Mucosa of rectum (tissue), 2 donors: Measurements from ENCODE around the gene EBF3.

Experiments
- H3K27ac ChIP-seq, 2 donors: one replicate each; pipeline ENCODE4 v1.7.0; 2013; ENCODE audit warnings: inconsistent platforms in 2 of 2, low read depth in 2 of 2, low read length in 2 of 2
- H3K27me3 ChIP-seq, 2 donors: one replicate each; pipeline ENCODE4 v1.7.0; 2013; ENCODE audit warnings: low read length in 2 of 2; ENCODE audit not compliant: control insufficient read depth in 2 of 2, insufficient read depth in 2 of 2
- H3K36me3 ChIP-seq, 2 donors: one replicate each; pipeline ENCODE4 v1.7.0; 2013; ENCODE audit warnings: low read length in 2 of 2; ENCODE audit not compliant: control insufficient read depth in 2 of 2, insufficient read depth in 2 of 2
- H3K4me1 ChIP-seq, 2 donors: one replicate each; pipeline ENCODE4 v1.7.0; 2013; ENCODE audit warnings: low read length in 2 of 2, mild to moderate bottlenecking in 1 of 2; ENCODE audit not compliant: control insufficient read depth in 2 of 2, insufficient read depth in 2 of 2
- H3K4me3 ChIP-seq, 2 donors: one replicate each; pipeline ENCODE4 v1.7.0; 2013; ENCODE audit warnings: low read length in 2 of 2
- H3K9ac ChIP-seq, 2 donors: one replicate each; pipeline ENCODE4 v1.7.0; 2013; ENCODE audit warnings: low read length in 2 of 2, low read depth in 1 of 2, mild to moderate bottlenecking in 1 of 2
- H3K9me3 ChIP-seq, 2 donors: one replicate each; pipeline ENCODE4 v1.7.0; 2013; ENCODE audit warnings: low read length in 2 of 2; ENCODE audit not compliant: control insufficient read depth in 2 of 2
- donor health status: healthy.
- donor health status: Normal muscosa, but diverticular disease.

EBF3 gene

DNA sequence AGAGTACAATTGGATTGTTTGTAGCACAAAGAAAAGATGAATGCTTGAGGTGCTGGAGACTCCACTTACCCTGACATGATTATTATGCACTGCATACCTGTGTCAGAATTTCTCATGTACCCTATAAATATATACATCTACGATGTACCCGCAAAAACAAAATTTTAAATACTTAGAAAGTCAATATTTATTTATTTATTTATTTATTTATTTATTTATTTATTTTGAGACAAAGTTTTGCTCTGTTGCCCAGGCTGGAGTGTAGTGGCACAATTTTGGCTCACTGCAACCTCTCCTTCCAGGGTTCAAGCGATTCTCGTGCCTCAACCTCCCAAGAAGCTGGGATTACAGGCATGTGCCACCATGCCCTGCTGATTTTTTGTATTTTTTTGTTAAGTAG, 35.1 kb upstream of the EBF3 start:
- no peaks in the 10 kb centered on the region for H3K36me3 ChIP-seq
- no peaks in the 10 kb centered on the region for H3K9me3 ChIP-seq
- no peaks in the 10 kb centered on the region for H3K27me3 ChIP-seq
- H3K9ac ChIP-seq: no peak overlapping the region
- H3K4me1 ChIP-seq: no peaks in the 10 kb centered on the region
- no peak overlapping the region for H3K27ac ChIP-seq
- H3K4me3 ChIP-seq: no peak overlapping the region

- Histone ChIP-seq H3K27me3 (no peaks in the 10 kb centered on the region), H3K27ac (no peak overlapping the region), H3K36me3 (no peaks in the 10 kb centered on the region), H3K4me3 (no peak overlapping the region), H3K9ac (no peak overlapping the region), H3K4me1 (no peaks in the 10 kb centered on the region), H3K9me3 (no peaks in the 10 kb centered on the region)
Measured at GRCh38 chr10:129993621-129994020, 29.5 kb upstream of the EBF3 start.

DNA sequence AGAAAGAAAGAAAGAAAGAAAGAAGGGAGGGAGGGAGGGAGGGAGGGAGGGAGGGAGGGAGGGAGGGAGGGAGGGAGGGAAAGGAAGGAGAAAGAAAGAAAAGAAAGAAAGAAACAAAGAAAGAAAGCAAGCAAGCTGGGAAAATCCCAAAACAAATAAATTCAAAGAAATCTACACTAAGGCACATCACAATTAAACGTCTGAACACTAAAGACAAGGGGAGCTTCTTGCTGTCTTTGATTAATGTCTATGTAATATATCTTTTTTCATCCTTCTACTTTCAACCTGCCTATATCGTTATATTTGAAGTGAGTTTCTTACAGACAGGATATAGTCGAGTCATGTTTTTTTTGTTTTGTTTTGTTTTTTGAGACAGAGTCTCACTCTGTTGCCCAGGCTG, 28.3 kb upstream of the EBF3 start:
- H3K9ac ChIP-seq: no peak overlapping the region
- H3K27me3 ChIP-seq: no peaks in the 10 kb centered on the region
- H3K36me3 ChIP-seq: no peaks in the 10 kb centered on the region
- H3K27ac ChIP-seq: no peak overlapping the region
- H3K4me3 ChIP-seq: no peak overlapping the region
- no peaks in the 10 kb centered on the region for H3K9me3 ChIP-seq
- H3K4me1 ChIP-seq: no peaks in the 10 kb centered on the region

DNA sequence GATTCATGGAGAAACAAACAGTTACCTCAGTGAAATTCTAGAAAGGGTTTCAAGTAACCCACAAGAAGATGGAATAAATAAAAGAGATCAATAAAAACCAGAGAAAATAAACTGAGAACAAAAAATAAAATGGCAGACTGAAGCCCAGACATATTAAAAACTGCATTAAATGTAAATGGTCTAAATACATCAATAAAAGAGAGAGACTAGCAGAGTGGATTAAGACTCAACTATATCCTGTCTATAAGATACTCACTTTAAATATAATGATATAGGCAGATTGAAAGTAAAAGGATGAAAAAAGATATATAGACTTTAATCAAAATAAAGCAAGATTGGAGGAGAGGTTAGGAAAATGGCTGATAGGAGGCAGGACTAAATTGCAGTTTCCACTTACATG, 18.8 kb upstream of the EBF3 start:
- no peak overlapping the region for H3K27ac ChIP-seq
- H3K9ac ChIP-seq: no peak overlapping the region
- H3K4me1 ChIP-seq: no peaks in the 10 kb centered on the region
- H3K27me3 ChIP-seq: no peaks in the 10 kb centered on the region
- H3K36me3 ChIP-seq: no peaks in the 10 kb centered on the region
- H3K4me3 ChIP-seq: no peak overlapping the region
- H3K9me3 ChIP-seq: no peaks in the 10 kb centered on the region

- Histone ChIP-seq H3K27me3 (peaks cover 3 to 5% of the 10 kb centered on the region in 2 donors), H3K9me3 (no peaks in the 10 kb centered on the region)
Measured at GRCh38 chr10:129978980-129979379, 14.9 kb upstream of the EBF3 start.

GRCh38 chr10:129978322-129978721, 14.2 kb upstream of the EBF3 start:
- peaks cover 5 to 6% of the 10 kb centered on the region in 2 donors for H3K27me3 ChIP-seq
- H3K4me1 ChIP-seq: no peaks in the 10 kb centered on the region
- no peak overlapping the region for H3K4me3 ChIP-seq
- H3K27ac ChIP-seq: no peak overlapping the region
- no peak overlapping the region for H3K9ac ChIP-seq
- no peaks in the 10 kb centered on the region for H3K36me3 ChIP-seq
- no peaks in the 10 kb centered on the region for H3K9me3 ChIP-seq

More at GRCh38 chr10:129978980-129979379, 14.9 kb upstream of the EBF3 start:
- H3K4me3 ChIP-seq: no peak overlapping the region
- H3K9ac ChIP-seq: no peak overlapping the region
- no peaks in the 10 kb centered on the region for H3K36me3 ChIP-seq
- no peaks in the 10 kb centered on the region for H3K4me1 ChIP-seq
- no peak overlapping the region for H3K27ac ChIP-seq

DNA sequence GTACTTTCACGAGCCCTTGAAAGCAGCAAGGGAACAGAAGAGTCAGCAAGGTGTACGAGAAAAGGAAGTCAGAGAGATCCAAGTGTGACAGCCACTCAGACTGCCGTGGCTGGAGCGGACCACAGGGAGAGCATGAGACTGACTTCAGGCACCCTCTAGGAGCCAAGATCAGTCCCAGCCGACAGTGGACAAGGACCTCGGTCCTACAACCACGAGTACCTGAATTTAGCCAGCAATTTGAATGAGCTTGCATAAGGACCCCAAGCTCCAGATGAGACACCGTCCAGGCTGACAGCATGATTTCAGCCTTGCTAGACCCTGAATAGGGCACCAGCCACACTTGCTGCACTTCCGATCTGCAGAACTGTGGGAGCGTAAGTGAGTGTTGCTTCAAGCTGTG, 13.7 kb upstream of the EBF3 start:
- no peak overlapping the region for H3K27ac ChIP-seq
- peaks cover 5 to 8% of the 10 kb centered on the region in 2 donors for H3K27me3 ChIP-seq
- H3K9me3 ChIP-seq: no peaks in the 10 kb centered on the region
- H3K36me3 ChIP-seq: no peaks in the 10 kb centered on the region
- no peaks in the 10 kb centered on the region for H3K4me1 ChIP-seq
- no peak overlapping the region for H3K4me3 ChIP-seq
- no peak overlapping the region for H3K9ac ChIP-seq

DNA sequence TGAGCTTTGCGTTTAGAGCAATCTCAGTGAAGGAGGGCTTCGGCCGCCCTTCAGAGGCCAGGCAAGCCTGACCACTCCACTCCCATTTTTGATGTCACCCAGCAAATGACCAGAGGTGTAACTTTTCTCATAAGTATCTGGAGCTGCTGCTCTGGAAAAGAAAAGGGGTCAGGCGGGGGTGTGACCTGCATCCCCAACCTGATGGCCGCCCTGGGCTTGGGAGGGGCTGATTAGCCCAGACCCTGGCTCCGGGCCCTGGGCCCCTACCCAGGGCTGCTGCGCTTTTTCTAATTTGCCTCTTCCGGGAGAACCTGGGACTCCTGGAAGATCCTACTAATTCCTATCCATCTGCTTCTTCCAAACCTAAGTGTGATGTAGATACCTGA, 9.6 kb upstream of the EBF3 start:
- Histone ChIP-seq H3K4me1 (peaks cover 0 to 2% of the 10 kb centered on the region in 2 donors), H3K27ac (no peak overlapping the region), H3K36me3 (no peaks in the 10 kb centered on the region), H3K9me3 (no peaks in the 10 kb centered on the region), H3K9ac (no peak overlapping the region), H3K27me3 (peaks cover 28 to 33% of the 10 kb centered on the region in 2 donors), H3K4me3 (no peak overlapping the region)

DNA sequence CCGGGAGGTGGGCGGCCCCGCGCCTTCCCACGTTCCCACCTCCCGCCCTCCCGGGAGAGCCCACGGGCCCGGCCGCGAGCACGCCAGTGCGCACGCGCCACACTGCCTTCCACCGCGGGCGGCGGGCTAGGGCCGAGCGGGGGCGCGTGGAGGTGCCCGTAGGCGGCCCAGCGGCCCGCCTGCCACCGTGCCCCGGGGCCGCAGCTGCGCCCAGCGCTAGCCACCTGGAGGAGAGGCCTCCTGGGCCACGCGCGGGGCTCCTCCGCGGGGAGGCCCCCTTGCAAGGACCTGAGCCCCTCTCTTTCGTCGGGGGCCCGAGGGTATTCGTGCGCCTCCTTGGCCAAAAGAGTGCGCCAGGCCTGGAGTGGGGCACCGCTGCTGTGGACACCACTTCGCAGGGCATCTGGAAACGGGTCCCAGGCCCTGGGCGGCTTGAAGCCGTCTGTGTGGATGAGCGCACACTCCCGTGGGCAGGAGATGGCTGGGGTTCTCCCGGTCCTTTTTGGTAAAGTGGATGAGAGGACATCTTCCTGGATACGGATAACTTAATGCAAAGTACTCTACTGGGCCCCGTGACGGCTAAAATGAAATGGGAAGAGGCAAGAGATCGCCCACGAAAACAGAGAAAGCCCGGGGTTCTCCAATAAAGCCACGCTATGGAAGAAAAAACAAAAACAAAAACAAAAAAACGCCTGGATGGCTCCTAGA, 9.0 kb upstream of the EBF3 start:
- Histone ChIP-seq H3K27me3 (peaks cover 34 to 36% of the 10 kb centered on the region in 2 donors), H3K4me3 (no peak overlapping the region), H3K9ac (no peak overlapping the region), H3K36me3 (no peaks in the 10 kb centered on the region), H3K27ac (no peak overlapping the region), H3K4me1 (peaks cover 0 to 2% of the 10 kb centered on the region in 2 donors), H3K9me3 (no peaks in the 10 kb centered on the region)

DNA sequence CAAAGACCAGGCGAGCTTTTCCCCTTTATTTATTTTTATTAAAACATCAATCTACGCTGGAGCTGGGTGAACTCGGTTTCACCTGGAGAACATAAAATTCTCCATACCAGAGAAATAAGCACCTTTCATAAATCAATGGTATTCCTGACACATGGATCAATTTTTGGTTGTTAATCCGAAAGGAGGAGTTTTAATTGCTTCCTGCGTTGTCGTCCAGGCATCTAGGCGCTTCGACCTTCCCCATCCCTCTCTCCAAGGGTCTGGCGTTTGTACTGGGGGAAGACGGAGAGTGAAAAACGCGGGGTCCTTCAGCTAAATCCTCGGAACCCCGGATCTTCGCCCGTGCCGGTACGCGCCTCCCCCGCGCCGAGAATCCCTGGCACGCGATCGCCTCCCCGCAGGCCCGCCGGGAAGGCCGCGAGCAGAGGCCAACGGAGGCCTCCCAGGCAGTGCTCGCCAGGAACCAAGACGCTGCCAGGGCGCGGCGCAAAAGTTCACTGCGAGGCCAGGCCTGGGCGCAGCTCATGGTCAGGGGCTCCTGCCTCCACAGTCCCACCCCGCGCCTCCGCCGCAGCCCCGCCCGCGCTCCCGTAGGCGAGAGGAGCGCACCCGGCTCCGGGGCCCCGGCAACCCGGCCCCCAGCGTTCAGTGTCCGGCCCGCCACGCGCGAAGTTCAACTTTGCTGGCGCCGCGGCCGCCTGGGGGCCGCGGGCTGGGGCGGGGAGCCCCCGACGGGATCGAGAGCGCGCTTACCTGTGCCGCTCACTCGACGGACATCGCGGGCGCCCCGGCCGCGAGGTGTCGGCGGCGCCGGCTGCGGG, 8.3 kb upstream of the EBF3 start:
- no peak overlapping the region for H3K9ac ChIP-seq
- no peak overlapping the region for H3K4me3 ChIP-seq
- H3K27me3 ChIP-seq: peaks cover 40 to 44% of the 10 kb centered on the region in 2 donors
- no peaks in the 10 kb centered on the region for H3K9me3 ChIP-seq
- peaks cover 0 to 2% of the 10 kb centered on the region in 2 donors for H3K4me1 ChIP-seq
- no peak overlapping the region for H3K27ac ChIP-seq
- H3K36me3 ChIP-seq: no peaks in the 10 kb centered on the region
